Gastrocnemius medialis (tissue), 4 donors: ENCODE results near the gene TPSB2. TPM values are rescaled to one million over a fixed set of nuclear protein-coding genes. Genes with fewer than 3 reads are reported as not detected.
"Not testable (repeated sequence)": the region's sequence is repeated elsewhere in the genome, so short reads cannot be mapped to it uniquely, and the experiment has no call there.

Source experiments
- ATAC-seq, 2 donors: fragments of 150-250 bp; one replicate each; pipeline ENCODE4 v1.9.1; 2016
- DNase-seq, 2 donors: peaks; one replicate each; pipeline ENCODE4 v3.0.0-alpha.2; 2019
- H3K27ac ChIP-seq, 4 donors: fragments of 200-600 bp; sonication (generic); 1 replicate in 1 of 4; 2 replicates in 3 of 4; pipeline ENCODE4 v1.5.1; 2016 to 2018; ENCODE audit warnings: mild to moderate bottlenecking in 2 of 4, moderate library complexity in 1 of 4
- H3K27me3 ChIP-seq, 3 donors: fragments of 200-600 bp; sonication (generic) in 2 of 3; 1 replicate in 1 of 3; 2 replicates in 2 of 3; pipeline versions ENCODE4 v1.5.1 to v1.6.0; 2016 to 2019; ENCODE audit warnings: mild to moderate bottlenecking in 1 of 3, moderate library complexity in 1 of 3
- H3K36me3 ChIP-seq, 2 donors: fragments of 200-600 bp; sonication (generic) in 1 of 2; one replicate each; pipeline ENCODE4 v1.5.1; 2017 to 2018
- H3K4me1 ChIP-seq, 2 donors: fragments of 200-600 bp; sonication (generic) in 1 of 2; one replicate each; pipeline ENCODE4 v1.5.1; 2016 to 2017; ENCODE audit warnings: mild to moderate bottlenecking in 2 of 2
- H3K4me3 ChIP-seq, 4 donors: fragments of 200-600 bp; sonication (generic) in 3 of 4; 1 replicate in 1 of 4; 2 replicates in 3 of 4; pipeline ENCODE4 v1.5.1; 2016 to 2019; ENCODE audit warnings: mild to moderate bottlenecking in 2 of 4
- H3K9me3 ChIP-seq, 3 donors: fragments of 200-600 bp; sonication (generic) in 2 of 3; 1 replicate in 1 of 3; 2 replicates in 2 of 3; pipeline ENCODE4 v1.5.1; 2016 to 2019
- CTCF ChIP-seq, 5 experiments: fragments of 450-650 bp in 3 of 5; fragments of 200-600 bp in 2 of 5; sonication (generic) in 2 of 5; IDR thresholded peaks in 4 of 5; conservative IDR thresholded peaks in 1 of 5; 1 replicate in 4 of 5; 2 replicates in 1 of 5; pipeline ENCODE4 v1.5.1; 2016 to 2019; ENCODE audit warnings: antibody characterized with exemption in 5 of 5, mild to moderate bottlenecking in 3 of 5, moderate library complexity in 3 of 5
- in situ Hi-C, 4 donors: fragments of 200-750 bp; cut with MboI; loops; one replicate each; pipeline versions ENCODE4 v1.15.0 to v1.8.0; 2017; ENCODE audit warnings: low sequenced_read_pairs in 4 of 4
- intact Hi-C: fragments of 100-400 bp; cut with DNase I; formaldehyde crosslinking; loops from one replicate; pipeline ENCODE4 v1.15.1; 2023; ENCODE audit warnings: low total_unique reads
- total RNA-seq, 4 donors: library from RNA; depleted of rRNA; stranded (reverse); fragments of >200 nt; gene quantifications; one replicate each; pipeline versions ENCODE4 v1.1.0 to v1.2.3, GENCODE V29; 2016

The TPSB2 gene
- total RNA-seq, 4 donors from 2014 or later = 3.7 to 14.3 (median 9.5) TPM

- H3K27me3 ChIP-seq = peaks cover 7 to 13% (median 13%) of the 10 kb centered on the region in 3 donors
- H3K4me3 ChIP-seq, H3K4me1 ChIP-seq, in situ Hi-C loops, ATAC-seq, DNase-seq, H3K27ac ChIP-seq, H3K36me3 ChIP-seq, intact Hi-C loops, H3K9me3 ChIP-seq: not testable (repeated sequence)
Observed at GRCh38 chr16:1241081-1241480, 11.1 kb upstream of the TPSB2 start.

- in situ Hi-C loops, H3K36me3 ChIP-seq, DNase-seq, H3K27ac ChIP-seq, H3K27me3 ChIP-seq, H3K4me3 ChIP-seq, ATAC-seq, H3K9me3 ChIP-seq, H3K4me1 ChIP-seq, intact Hi-C loops: not testable (repeated sequence)
Observed at GRCh38 chr16:1240436-1240835, 10.5 kb upstream of the TPSB2 start, which contains the start of gene TPSAB1. Gene TPSAB1, plus strand, starts transcription at chr16:1240705. Its CDS starts 234 bp downstream, at chr16:1240939.

GRCh38 chr16:1239575-1239974 lies 9.6 kb upstream of the TPSB2 start:
- ATAC-seq = not testable (repeated sequence)

GRCh38 chr16:1238909-1239308 lies 8.9 kb upstream of the TPSB2 start:
- H3K36me3 ChIP-seq, intact Hi-C loops, H3K27ac ChIP-seq, H3K9me3 ChIP-seq, in situ Hi-C loops, H3K4me3 ChIP-seq, H3K27me3 ChIP-seq, H3K4me1 ChIP-seq, ATAC-seq, DNase-seq: not testable (repeated sequence)

More at GRCh38 chr16:1239575-1239974, 9.6 kb upstream of the TPSB2 start:
- DNase-seq, H3K4me3 ChIP-seq, H3K36me3 ChIP-seq, H3K27me3 ChIP-seq, in situ Hi-C loops, H3K9me3 ChIP-seq, H3K4me1 ChIP-seq, H3K27ac ChIP-seq, intact Hi-C loops: not testable (repeated sequence)

GRCh38 chr16:1237990-1238389 lies 8.0 kb upstream of the TPSB2 start:
- Histone ChIP-seq H3K27ac (no peak overlapping the region), H3K36me3 (no peaks in the 10 kb centered on the region), H3K4me3 (no peak overlapping the region), H3K4me1 (no peaks in the 10 kb centered on the region), H3K9me3 (no peaks in the 10 kb centered on the region), H3K27me3 (no peaks in the 10 kb centered on the region)
- in situ Hi-C loops = no loop called here
- ATAC-seq (no peak), DNase-seq (no peak)
- intact Hi-C loops = no loop called here
- TF ChIP-seq CTCF (IDR thresholded peaks at IDR 0.05 in 4 of 5, conservative IDR thresholded peaks at IDR 0.05 in 1 of 5) = no peak

- ATAC-seq = peak in 1 of 2 donors; percentile 36
- H3K27ac ChIP-seq, H3K36me3 ChIP-seq, H3K4me1 ChIP-seq, H3K4me3 ChIP-seq, DNase-seq, H3K9me3 ChIP-seq, H3K27me3 ChIP-seq, in situ Hi-C loops, intact Hi-C loops: not testable (repeated sequence)
Observed at GRCh38 chr16:1236659-1237058, 6.7 kb upstream of the TPSB2 start.

- DNase-seq, intact Hi-C loops, H3K4me1 ChIP-seq, H3K27ac ChIP-seq, H3K4me3 ChIP-seq, in situ Hi-C loops, H3K27me3 ChIP-seq, H3K36me3 ChIP-seq, H3K9me3 ChIP-seq, ATAC-seq: not testable (repeated sequence)
Observed at GRCh38 chr16:1232049-1232748, 2.2 kb upstream of the TPSB2 start.

GRCh38 chr16:1231301-1231700 lies 1.3 kb upstream of the TPSB2 start:
- intact Hi-C loops, H3K4me3 ChIP-seq, DNase-seq, H3K36me3 ChIP-seq, in situ Hi-C loops, H3K27ac ChIP-seq, ATAC-seq, H3K4me1 ChIP-seq, H3K9me3 ChIP-seq, H3K27me3 ChIP-seq: not testable (repeated sequence)

DNA sequence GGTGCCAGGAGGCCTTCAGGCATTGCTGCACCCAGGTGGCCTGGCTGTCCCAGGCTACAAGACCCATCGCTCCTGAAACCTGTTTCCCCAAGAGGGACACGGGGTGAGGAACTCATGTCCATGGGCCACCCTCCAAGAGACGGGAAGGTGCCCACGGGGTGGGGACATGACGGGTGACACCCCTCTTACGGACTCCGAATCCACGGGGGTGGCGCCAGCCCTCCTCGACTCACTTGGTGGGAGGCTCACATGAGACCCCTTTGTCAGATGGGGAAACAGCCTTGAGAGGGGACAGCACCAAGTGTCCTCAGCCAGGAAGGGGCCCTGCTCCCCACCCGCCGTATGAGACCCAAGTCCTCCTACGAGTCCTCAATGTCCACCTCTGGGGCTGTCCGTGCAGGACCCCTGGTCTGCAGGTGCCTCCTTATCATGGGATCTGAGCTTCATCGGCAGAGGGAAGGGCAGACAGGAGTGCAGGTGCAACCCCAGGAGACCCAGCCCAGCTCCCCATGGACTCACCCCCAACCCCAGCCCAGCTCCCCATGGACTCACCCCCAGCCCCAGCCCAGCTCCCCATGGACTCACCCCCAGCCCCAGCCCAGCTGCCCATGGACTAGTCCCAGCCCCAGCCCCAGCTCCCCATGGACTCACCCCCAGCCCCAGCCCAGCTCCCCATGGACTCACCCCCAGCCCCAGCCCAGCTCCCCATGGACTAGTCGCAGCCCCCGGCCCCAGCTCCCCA lies 658 bp upstream of the TPSB2 start:
- intact Hi-C loops, H3K36me3 ChIP-seq, in situ Hi-C loops, H3K4me3 ChIP-seq, H3K9me3 ChIP-seq, ATAC-seq, DNase-seq, H3K4me1 ChIP-seq, H3K27me3 ChIP-seq, H3K27ac ChIP-seq: not testable (repeated sequence)

DNA sequence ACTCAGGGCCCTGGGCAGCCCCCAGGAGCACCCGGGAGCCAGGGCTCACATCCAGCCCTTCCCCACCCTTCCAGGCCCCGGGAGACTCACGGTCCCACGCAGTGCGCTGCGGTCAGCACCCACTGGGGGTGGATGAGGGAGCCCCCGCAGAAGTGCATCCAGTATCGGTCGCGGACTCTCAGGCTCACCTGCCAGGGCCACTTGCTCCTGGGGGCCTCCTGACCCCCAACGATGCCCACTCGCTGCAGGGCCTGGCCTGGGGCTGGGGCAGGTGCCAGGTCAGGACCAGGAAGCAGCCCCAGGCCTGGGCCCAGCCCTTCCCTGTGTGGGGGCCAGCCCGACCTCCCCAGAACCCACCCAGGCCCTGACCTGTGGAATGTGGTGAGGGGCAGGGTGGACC lies 508 bp downstream of the TPSB2 start:
- in situ Hi-C loops, DNase-seq, H3K36me3 ChIP-seq, H3K9me3 ChIP-seq, H3K27me3 ChIP-seq, ATAC-seq, H3K27ac ChIP-seq, intact Hi-C loops, H3K4me1 ChIP-seq, H3K4me3 ChIP-seq: not testable (repeated sequence)

GRCh38 chr16:1228227-1228626 lies 1.8 kb downstream of the TPSB2 start:
- DNase-seq, H3K9me3 ChIP-seq, H3K27ac ChIP-seq, intact Hi-C loops, H3K4me1 ChIP-seq, H3K36me3 ChIP-seq, H3K4me3 ChIP-seq, H3K27me3 ChIP-seq, ATAC-seq, in situ Hi-C loops: not testable (repeated sequence)
